ENCODE measurements around the gene EFTUD2. TPM values are rescaled to one million over a fixed set of nuclear protein-coding genes. Genes with fewer than 3 reads are reported as not detected.
A peak's percentile ranks its signal among the peaks of the same experiment; 100 is the strongest.

The EFTUD2 gene
- total and polyA plus RNA-seq, 2 of the 8 experiments (the other 6 are each of a cell fraction or from before 2014, with no cell fraction given): 118 to 195 TPM

GRCh38 chr17:44922136-44922535 lies 22.9 kb upstream of the EFTUD2 start:
- Histone ChIP-seq H3K79me2 (ENCODE audit: control insufficient read depth in 1 of 2, insufficient read depth in 2 of 2, low read length in 2 of 2) (no peaks in the 10 kb centered on the region), H3K4ac (replicated peaks; ENCODE audit: insufficient read length, low read depth, low read length) (no peak overlapping the region), H3K27ac (ENCODE audit: low read depth, low read length) (no peak overlapping the region), H3K18ac (ENCODE audit: extremely low read depth, low read length) (no peak overlapping the region), H3K79me1 (ENCODE audit: low read depth, low read length) (no peaks in the 10 kb centered on the region), H2AK5ac (ENCODE audit: low read depth, low read length) (no peak overlapping the region), H4K91ac (replicated peaks; ENCODE audit: insufficient read length, low read length) (no peak overlapping the region), H3K4me3 (ENCODE audit: extremely low read depth in 1 of 4, insufficient read depth in 2 of 4, low read depth in 3 of 4, low read length in 4 of 4) (no peak overlapping the region), H3K27me3 (replicated peaks in 1 of 4; ENCODE audit: control insufficient read depth in 3 of 4, extremely low read depth in 1 of 4, insufficient read depth in 3 of 4, low read length in 3 of 4) (no peaks in the 10 kb centered on the region), H2BK120ac (replicated peaks; ENCODE audit: low read depth, low read length) (no peak overlapping the region), H3K23ac (ENCODE audit: insufficient read length) (no peak overlapping the region), H2BK20ac (ENCODE audit: low read length) (no peak overlapping the region), H3K14ac (ENCODE audit: insufficient read length) (no peak overlapping the region), H4K20me1 (replicated peaks in 1 of 2; ENCODE audit: control insufficient read depth in 1 of 2, insufficient read depth in 2 of 2, low read length in 2 of 2) (no peaks in the 10 kb centered on the region), H2BK12ac (ENCODE audit: low read depth, low read length) (peak overlapping the region; percentile 43; the same call in 1 of the 2 replicates), H3K4me1 (replicated peaks in 1 of 4; ENCODE audit: control insufficient read depth in 3 of 4, insufficient read depth in 4 of 4, low read length in 3 of 4) (peaks cover 6 to 15% (median 9%) of the 10 kb centered on the region in 4 experiments), H3K36me3 (ENCODE audit: control insufficient read depth in 2 of 4, insufficient read depth in 4 of 4, low read length in 3 of 4) (peaks cover 0 to 13% (median 6%) of the 10 kb centered on the region in 4 experiments; a peak in 6 of 8 replicates), H3K9ac (replicated peaks in 1 of 4; ENCODE audit: extremely low read depth in 1 of 4, low read depth in 3 of 4, low read length in 3 of 4) (no peak overlapping the region), H3K4me2 (ENCODE audit: insufficient read depth in 1 of 2, low read depth in 2 of 2, low read length in 2 of 2) (no peak overlapping the region), H3K56ac (replicated peaks; ENCODE audit: insufficient read length, low read depth, low read length) (no peak overlapping the region), H3K23me2 (ENCODE audit: low read depth, low read length) (no peaks in the 10 kb centered on the region; the same call in 1 of the 2 replicates), H4K8ac (ENCODE audit: extremely low read depth, insufficient read depth, low read length) (no peak overlapping the region), H2AFZ (ENCODE audit: low read length) (no peak overlapping the region), H3K9me3 (ENCODE audit: insufficient read depth in 2 of 2, low read depth in 1 of 2, low read length in 1 of 2) (no peaks in the 10 kb centered on the region), H4K5ac (ENCODE audit: insufficient read length, low read depth, low read length) (no peak overlapping the region), H2BK5ac (ENCODE audit: low read depth, low read length) (no peak overlapping the region), H2BK15ac (ENCODE audit: low read length) (0 out of 2 replicates have a peak overlapping the region, but pooled peaks have one; percentile 18)
- FAIRE-seq: no peak
- no peak for DNase-seq (ENCODE audit: low read depth in 1 of 2, low spot score in 2 of 2)
- WGBS, 2 experiments (ENCODE audit: extremely low coverage in 1 of 2, insufficient coverage in 1 of 2, insufficient read length in 1 of 2, insufficient replicate concordance in 2 of 2, low coverage in 1 of 2, low lambda C conversion rate in 2 of 2, missing lambda C conversion rate in 1 of 2): 82% methylated on average over 6 of the region's 6 CpGs; no CpG with 5 or more reads in 1 of the 2 experiments
- POLR2A ChIA-PET (ENCODE audit: partially characterized antibody): interaction anchor here (0.8 to 5.3 kb wide), 13 partner anchors 9 to 118 kb away, joined by 3 to 25 read pairs (median 5); partner anchors contain the start of gene KIF18B
- CTCF ChIA-PET (ENCODE audit: partially characterized antibody): interaction anchor here (0.6 to 13.0 kb wide), 17 partner anchors 11 to 210 kb away, joined by 3 to 243 read pairs (median 9); partner anchors contain the start of gene C1QL1
